T-cell (primary cell): ENCODE data around the gene DIRAS2. TPM values are rescaled to one million over a fixed set of nuclear protein-coding genes. Genes with fewer than 3 reads are reported as not detected.
"Not testable (repeated sequence)": the region's sequence is repeated elsewhere in the genome, so short reads cannot be mapped to it uniquely, and the experiment has no call there.

ENCODE experiments used
- ATAC-seq, 4 experiments: fragments of 200-7000 bp in 3 of 4; fragments of 150-1000 bp in 1 of 4; cut with Tn5 transposase; replicated peaks in 1 of 4; 1 replicate in 3 of 4; 2 replicates in 1 of 4; pipeline ENCODE4 v1.10.0; 2021; ENCODE audit warnings: moderate library complexity in 3 of 4, mild to moderate bottlenecking in 2 of 4, moderate number of reproducible peaks in 1 of 4
- CTCF ChIA-PET, 2 donors: fragments of 300-600 bp; sonication (Branson Sonifier 250); formaldehyde crosslinking; loops; one replicate each; lab custom pipeline; 2022; ENCODE audit warnings: antibody characterized with exemption in 2 of 2; lab: Charles Lee
- POLR2A ChIA-PET, 2 donors: fragments of 300-600 bp; sonication (Branson Sonifier 250); formaldehyde crosslinking; loops; one replicate each; lab custom pipeline; 2022; ENCODE audit warnings: antibody characterized with exemption in 2 of 2; lab: Charles Lee
- DNase-seq, 35 experiments: peaks; one replicate each; pipeline versions ENCODE4 v3.0.0 to v3.0.0-alpha.2; 2013 to 2023
- H3K27ac ChIP-seq: one replicate; pipeline ENCODE4 v1.5.1; 2013; ENCODE audit warnings: low read length
- H3K27me3 ChIP-seq, 2 experiments: replicated peaks in 1 of 2; 1 replicate in 1 of 2; 2 replicates in 1 of 2; pipeline versions ENCODE4 v1.6.1 to v1.7.0; 2013; ENCODE audit warnings: low read length in 1 of 2, mixed read lengths in 1 of 2; ENCODE audit not compliant: control insufficient read depth in 2 of 2, insufficient read depth in 2 of 2; ENCODE audit errors: extremely low read depth in 1 of 2
- H3K36me3 ChIP-seq, 2 donors: 1 replicate in 1 of 2; 2 replicates in 1 of 2; pipeline versions ENCODE4 v1.6.1 to v1.7.0; 2013; ENCODE audit warnings: low read length in 1 of 2; ENCODE audit not compliant: control insufficient read depth in 2 of 2, insufficient read depth in 1 of 2; ENCODE audit errors: extremely low read depth in 1 of 2
- H3K4me1 ChIP-seq, 2 experiments: 1 replicate in 1 of 2; 2 replicates in 1 of 2; pipeline versions ENCODE4 v1.6.1 to v1.7.0; 2013; ENCODE audit warnings: low read length in 2 of 2, mixed read lengths in 1 of 2; ENCODE audit not compliant: insufficient read depth in 2 of 2, control insufficient read depth in 1 of 2; ENCODE audit errors: extremely low read depth in 1 of 2
- H3K4me3 ChIP-seq, 2 donors: 1 replicate in 1 of 2; 2 replicates in 1 of 2; pipeline versions ENCODE4 v1.5.1 to v1.7.0; 2013; ENCODE audit warnings: mild to moderate bottlenecking in 2 of 2, low read length in 1 of 2, moderate library complexity in 1 of 2; ENCODE audit not compliant: control insufficient read depth in 1 of 2; ENCODE audit errors: extremely low read depth in 1 of 2
- H3K9me3 ChIP-seq: 2 replicates; pipeline ENCODE4 v1.7.0; 2013
- H3K27ac Mint-ChIP-seq, 2 donors: one replicate each; pipeline ENCODE4 v1.8.0; 2020 to 2021; ENCODE audit warnings: mild to moderate bottlenecking in 2 of 2, mixed read lengths in 2 of 2
- H3K27me3 Mint-ChIP-seq, 2 donors: one replicate each; pipeline ENCODE4 v1.8.0; 2021 to 2022; ENCODE audit warnings: mixed read lengths in 2 of 2
- H3K36me3 Mint-ChIP-seq: one replicate; pipeline ENCODE4 v1.8.0; 2021; ENCODE audit warnings: mixed read lengths
- H3K4me1 Mint-ChIP-seq, 3 donors: one replicate each; pipeline ENCODE4 v1.8.0; 2020 to 2022; ENCODE audit warnings: mixed read lengths in 3 of 3, mild to moderate bottlenecking in 1 of 3
- H3K4me3 Mint-ChIP-seq, 3 donors: one replicate each; pipeline ENCODE4 v1.8.0; 2020 to 2022; ENCODE audit warnings: mild to moderate bottlenecking in 3 of 3, mixed read lengths in 3 of 3, moderate library complexity in 3 of 3
- H3K9me3 Mint-ChIP-seq, 3 donors: one replicate each; pipeline ENCODE4 v1.8.0; 2020 to 2022; ENCODE audit warnings: mixed read lengths in 3 of 3
- WGBS: methylation state at CpG from one replicate; pipeline ENCODE4 v1.1.5; 2013; ENCODE audit warnings: missing lambda C conversion rate; ENCODE audit not compliant: insufficient coverage; 5-methylcytosine and 5-hydroxymethylcytosine counted together
- total RNA-seq, 35 experiments: library from RNA in 6 of 35; stranded (reverse) in 6 of 35; fragments of 120-200 nt in 1 of 35; gene quantifications; one replicate each; pipeline versions ENCODE4 v1.2.1 to v1.2.4 and lab custom pipeline; 2013 to 2026

Gene DIRAS2
- total RNA-seq, 5 donors from 2014 or later (not counting 1 experiment from before 2014, with no cell fraction given) = not detected

DNA sequence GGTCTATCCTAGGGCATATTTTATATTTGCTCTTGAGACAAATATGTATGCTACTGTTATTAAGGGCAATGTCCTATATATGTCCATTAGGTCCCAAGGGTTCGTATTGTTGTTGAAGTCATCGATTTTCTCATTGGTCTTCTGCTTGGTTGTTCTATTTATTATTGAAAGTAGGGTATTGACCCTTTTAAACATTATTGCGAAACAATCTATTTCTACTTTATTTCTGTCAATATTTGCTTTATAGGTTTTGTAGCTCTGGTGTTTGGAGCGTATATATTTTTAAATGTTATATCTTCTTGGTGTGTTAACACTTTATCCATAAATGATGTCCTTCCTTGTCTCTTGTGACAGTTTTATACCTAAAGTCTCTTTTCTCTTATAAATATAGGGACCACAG, 16.2 kb upstream of the DIRAS2 start:
- ATAC-seq (no peak), DNase-seq (no peak)
- Mint-ChIP-seq H3K27ac (no peak overlapping the region), H3K4me3 (no peak overlapping the region), H3K36me3 (no peaks in the 10 kb centered on the region), H3K27me3 (peaks cover 11 to 22% of the 10 kb centered on the region in 2 donors), H3K4me1 (no peaks in the 10 kb centered on the region), H3K9me3 (peaks cover 0 to 3% (median 0%) of the 10 kb centered on the region in 3 donors)
- no peaks in the 10 kb centered on the region for H3K27me3 ChIP-seq
- no peaks in the 10 kb centered on the region for H3K36me3 ChIP-seq
- H3K4me3 ChIP-seq = no peak overlapping the region
- no peak overlapping the region for H3K27ac ChIP-seq
- CTCF ChIA-PET = no interaction called here
- no peaks in the 10 kb centered on the region for H3K4me1 ChIP-seq
- H3K9me3 ChIP-seq = no peaks in the 10 kb centered on the region
- no CpG with 5 or more reads among the region's 4 CpGs for WGBS
- POLR2A ChIA-PET = no interaction called here

- Histone ChIP-seq H3K4me3 (no peak overlapping the region), H3K36me3 (no peaks in the 10 kb centered on the region), H3K27me3 (no peaks in the 10 kb centered on the region), H3K4me1 (no peaks in the 10 kb centered on the region), H3K9me3 (no peaks in the 10 kb centered on the region), H3K27ac (no peak overlapping the region)
- POLR2A ChIA-PET = no interaction called here
- H3K27me3 Mint-ChIP-seq = peaks cover 10 to 20% of the 10 kb centered on the region in 2 donors
- no CpG with 5 or more reads among the region's 3 CpGs for WGBS
- ATAC-seq (no peak), DNase-seq (no peak)
- H3K4me3 Mint-ChIP-seq = no peak overlapping the region
- no peaks in the 10 kb centered on the region for H3K36me3 Mint-ChIP-seq
- CTCF ChIA-PET = no interaction called here
- no peak overlapping the region for H3K27ac Mint-ChIP-seq
- peaks cover 0 to 3% (median 0%) of the 10 kb centered on the region in 3 donors for H3K9me3 Mint-ChIP-seq
- H3K4me1 Mint-ChIP-seq = no peaks in the 10 kb centered on the region
These were observed 15.6 kb upstream of the DIRAS2 start for GRCh38 chr9:90658181-90658580.

GRCh38 chr9:90656876-90657275, 14.3 kb upstream of the DIRAS2 start:
- H3K4me3 Mint-ChIP-seq, POLR2A ChIA-PET, H3K27me3 ChIP-seq, ATAC-seq, H3K4me3 ChIP-seq, H3K9me3 ChIP-seq, H3K4me1 ChIP-seq, DNase-seq, H3K27ac ChIP-seq, H3K36me3 ChIP-seq, H3K36me3 Mint-ChIP-seq, H3K4me1 Mint-ChIP-seq, CTCF ChIA-PET, H3K27ac Mint-ChIP-seq, H3K9me3 Mint-ChIP-seq: not testable (repeated sequence)
- WGBS = no CpG with 5 or more reads among the region's 6 CpGs
- H3K27me3 Mint-ChIP-seq = peaks cover 4 to 13% of the 10 kb centered on the region in 2 donors

- H3K9me3 ChIP-seq = no peaks in the 10 kb centered on the region
- no CpG with 5 or more reads among the region's 1 CpG for WGBS
These were observed 8.6 kb upstream of the DIRAS2 start for GRCh38 chr9:90651246-90651645.

DNA sequence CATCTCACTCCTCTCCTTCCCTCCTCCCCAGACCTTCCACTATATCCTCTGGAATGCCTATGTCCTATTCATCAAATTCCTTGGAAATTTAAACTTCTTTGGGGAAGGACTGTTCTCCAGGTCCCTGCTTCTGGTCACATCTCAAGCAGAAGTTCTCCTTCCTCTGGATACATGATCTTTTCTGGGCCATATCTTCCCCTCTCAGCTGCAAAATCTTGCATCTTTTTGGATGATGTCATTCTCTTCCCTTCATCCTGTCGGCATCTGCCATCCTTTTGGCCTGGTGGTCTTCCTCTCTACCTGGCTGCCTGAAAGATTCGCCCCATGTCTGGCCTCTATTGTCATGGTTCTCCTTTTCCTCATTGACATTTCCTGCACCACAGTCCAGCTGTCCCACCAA, 5.2 kb upstream of the DIRAS2 start:
- no peak overlapping the region for H3K27ac ChIP-seq
- WGBS = 56% methylated on average over 2 of the region's 2 CpGs
- H3K4me1 Mint-ChIP-seq = peaks cover 0 to 2% (median 2%) of the 10 kb centered on the region in 3 donors
- H3K4me3 ChIP-seq = no peak overlapping the region
- H3K27ac Mint-ChIP-seq = no peak overlapping the region
- CTCF ChIA-PET = no interaction called here
- H3K27me3 Mint-ChIP-seq = peaks cover 43 to 46% of the 10 kb centered on the region in 2 donors
- no peaks in the 10 kb centered on the region for H3K9me3 ChIP-seq
- H3K9me3 Mint-ChIP-seq = peaks cover 9 to 19% (median 11%) of the 10 kb centered on the region in 3 donors
- peaks cover 0 to 2% of the 10 kb centered on the region in 2 experiments for H3K4me1 ChIP-seq
- no peaks in the 10 kb centered on the region for H3K36me3 Mint-ChIP-seq
- no peak for DNase-seq
- ATAC-seq = no peak
- no peak overlapping the region for H3K4me3 Mint-ChIP-seq
- H3K27me3 ChIP-seq = peaks cover 2 to 10% of the 10 kb centered on the region in 2 experiments
- H3K36me3 ChIP-seq = no peaks in the 10 kb centered on the region
- POLR2A ChIA-PET = no interaction called here

More at GRCh38 chr9:90651246-90651645, 8.6 kb upstream of the DIRAS2 start:
- Histone ChIP-seq H3K4me3 (no peak overlapping the region), H3K36me3 (no peaks in the 10 kb centered on the region), H3K27ac (no peak overlapping the region), H3K4me1 (no peaks in the 10 kb centered on the region), H3K27me3 (no peaks in the 10 kb centered on the region)
- Mint-ChIP-seq H3K4me1 (no peaks in the 10 kb centered on the region), H3K4me3 (no peak overlapping the region), H3K36me3 (no peaks in the 10 kb centered on the region), H3K9me3 (peaks cover 9 to 19% (median 11%) of the 10 kb centered on the region in 3 donors), H3K27ac (no peak overlapping the region), H3K27me3 (peaks cover 19 to 20% of the 10 kb centered on the region in 2 donors)
- DNase-seq (no peak), ATAC-seq (no peak)
- POLR2A ChIA-PET = no interaction called here
- CTCF ChIA-PET = interaction anchor here in 1 of 2 donors (0.6 kb wide), 1 partner anchor 74 kb away, joined by 4 read pairs; no protein-coding TSS in a partner anchor

DNA sequence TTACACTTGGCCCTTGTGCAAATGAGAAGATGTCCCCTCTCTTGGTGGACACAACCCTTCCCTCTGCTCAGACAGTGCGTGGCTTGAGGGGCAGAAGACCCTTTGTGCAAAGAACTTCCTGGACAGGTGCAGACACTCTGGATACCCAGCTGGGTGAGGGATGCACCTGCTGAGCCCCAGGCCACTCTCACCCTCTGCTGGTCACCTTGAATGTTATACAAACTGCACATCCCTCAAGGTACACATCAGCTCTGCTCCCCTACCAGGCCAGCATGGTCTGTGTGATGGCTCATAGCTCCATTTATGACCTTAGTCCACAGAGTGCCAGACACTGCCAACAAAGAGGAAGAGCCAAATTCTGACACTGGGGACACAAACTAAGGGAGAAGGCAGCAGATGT, 3.1 kb upstream of the DIRAS2 start:
- Mint-ChIP-seq H3K36me3 (no peaks in the 10 kb centered on the region), H3K27ac (no peak overlapping the region), H3K9me3 (peaks cover 4 to 12% (median 11%) of the 10 kb centered on the region in 3 donors), H3K27me3 (peaks cover 53 to 63% of the 10 kb centered on the region in 2 donors), H3K4me1 (peaks cover 0 to 11% (median 10%) of the 10 kb centered on the region in 3 donors), H3K4me3 (no peak overlapping the region)
- WGBS = 67% methylated on average over 1 of the region's 1 CpG
- CTCF ChIA-PET = no interaction called here
- H3K4me1 ChIP-seq = peaks cover 0 to 2% of the 10 kb centered on the region in 2 experiments
- no peak overlapping the region for H3K27ac ChIP-seq
- no peaks in the 10 kb centered on the region for H3K9me3 ChIP-seq
- POLR2A ChIA-PET = no interaction called here
- H3K4me3 ChIP-seq = no peak overlapping the region
- H3K36me3 ChIP-seq = no peaks in the 10 kb centered on the region
- DNase-seq = no peak
- peaks cover 4 to 19% of the 10 kb centered on the region in 2 experiments for H3K27me3 ChIP-seq
- no peak for ATAC-seq
